ENCODE measurements around the gene CKM. TPM values are rescaled to one million over a fixed set of nuclear protein-coding genes. Genes with fewer than 3 reads are reported as not detected.
"Not testable (repeated sequence)": the region's sequence is repeated elsewhere in the genome, so short reads cannot be mapped to it uniquely, and the experiment has no call there.

CKM gene
- total RNA-seq, 1 donor from 2014 or later: 6,589 TPM

- intact Hi-C loops (cut with micrococcal nuclease): no loop called here
- ATAC-seq (no peak), DNase-seq (no peak)
Observed at GRCh38 chr19:45324349-45324907, 1.8 kb upstream of the CKM start.

- ATAC-seq (peak; percentile 74), DNase-seq (peak; percentile 89)
- intact Hi-C loops (cut with micrococcal nuclease): no loop called here
Observed at GRCh38 chr19:45323671-45324081, 1.0 kb upstream of the CKM start.

GRCh38 chr19:45322311-45322710, 364 bp downstream of the CKM start:
- ATAC-seq: peak; percentile 0
- intact Hi-C loops (cut with micrococcal nuclease): no loop called here
- peak; percentile 42 for DNase-seq

- ATAC-seq: peak; percentile 55
- peak; percentile 80 for DNase-seq
- intact Hi-C loops (cut with micrococcal nuclease): no loop called here
Observed at GRCh38 chr19:45321848-45322247, 827 bp downstream of the CKM start.

GRCh38 chr19:45320997-45321775, 1.5 kb downstream of the CKM start:
- ATAC-seq: no peak
- intact Hi-C loops (cut with micrococcal nuclease): no loop called here
- DNase-seq: no peak

- ATAC-seq (peak; percentile 4), DNase-seq (no peak)
- intact Hi-C loops (cut with micrococcal nuclease): no loop called here
Observed at GRCh38 chr19:45315304-45315703, 7.4 kb downstream of the CKM start.

GRCh38 chr19:45314708-45315245, 7.9 kb downstream of the CKM start:
- ATAC-seq: no peak
- DNase-seq: no peak
- intact Hi-C loops (cut with micrococcal nuclease): no loop called here

GRCh38 chr19:45312285-45312684, 10.4 kb downstream of the CKM start:
- intact Hi-C loops (cut with micrococcal nuclease); ATAC-seq; DNase-seq: not testable (repeated sequence)

- DNase-seq (peak; percentile 60), ATAC-seq (peak; percentile 16)
- intact Hi-C loops (cut with micrococcal nuclease): no loop called here
Observed at GRCh38 chr19:45311621-45312020, 11.1 kb downstream of the CKM start.

- intact Hi-C loops (cut with micrococcal nuclease); DNase-seq: not testable (repeated sequence)
Observed at GRCh38 chr19:45309322-45309721, 13.4 kb downstream of the CKM start.

GRCh38 chr19:45307361-45307760, 15.3 kb downstream of the CKM start:
- no peak for ATAC-seq
- intact Hi-C loops (cut with micrococcal nuclease): no loop called here

More at GRCh38 chr19:45309322-45309721, 13.4 kb downstream of the CKM start:
- not testable (repeated sequence) for ATAC-seq

GRCh38 chr19:45306518-45307027, 16.1 kb downstream of the CKM start:
- intact Hi-C loops (cut with micrococcal nuclease): no loop called here
- DNase-seq (no peak), ATAC-seq (peak; percentile 3)

More at GRCh38 chr19:45307361-45307760, 15.3 kb downstream of the CKM start:
- no peak for DNase-seq

- no peak for ATAC-seq
- intact Hi-C loops (cut with micrococcal nuclease): no loop called here
- DNase-seq: no peak
Observed at GRCh38 chr19:45306040-45306439, 16.6 kb downstream of the CKM start.

GRCh38 chr19:45305421-45305820, 17.3 kb downstream of the CKM start:
- ATAC-seq (peak; percentile 5), DNase-seq (no peak)
- intact Hi-C loops (cut with micrococcal nuclease): no loop called here

GRCh38 chr19:45305007-45305406, 17.7 kb downstream of the CKM start:
- intact Hi-C loops (cut with micrococcal nuclease): no loop called here
- ATAC-seq (peak; percentile 11), DNase-seq (no peak)

GRCh38 chr19:45304141-45304926, 18.3 kb downstream of the CKM start:
- DNase-seq (no peak), ATAC-seq (peak; percentile 10)
- intact Hi-C loops (cut with micrococcal nuclease): no loop called here

- intact Hi-C loops (cut with micrococcal nuclease): no loop called here
- DNase-seq: no peak
- ATAC-seq: no peak
Observed at GRCh38 chr19:45303269-45304060, 19.2 kb downstream of the CKM start.

- no peak for ATAC-seq
- DNase-seq: no peak
- intact Hi-C loops (cut with micrococcal nuclease): no loop called here
Observed at GRCh38 chr19:45302416-45302815, 20.3 kb downstream of the CKM start.

GRCh38 chr19:45299719-45300118, 23.0 kb downstream of the CKM start:
- intact Hi-C loops (cut with micrococcal nuclease): no loop called here
- DNase-seq (no peak), ATAC-seq (no peak)
